HG03439 (cell line): ENCODE data around the gene DNAH2.

Source experiments
- ATAC-seq: cut with Tn5 transposase; IDR thresholded peaks from one replicate; pipeline ENCODE4 v1.9.1; 2021; ENCODE audit warnings: mild to moderate bottlenecking, moderate library complexity; ENCODE audit not compliant: unreplicated experiment

DNAH2 gene

GRCh38 chr17:7716901-7717755 is at the start of gene DNAH2:
TSS of gene DNAH2 (plus strand) at chr17:7717744. CDS start at chr17:7719735, 1,991 bp downstream.
- no peak for ATAC-seq

GRCh38 chr17:7668482-7668881 is 49.1 kb upstream of the DNAH2 start:
- no peak for ATAC-seq

- ATAC-seq: no peak
Measured at GRCh38 chr17:7673239-7673638, 44.3 kb upstream of the DNAH2 start.

GRCh38 chr17:7674934-7675333 is 42.6 kb upstream of the DNAH2 start:
- no peak for ATAC-seq

GRCh38 chr17:7676533-7676932 is 41.0 kb upstream of the DNAH2 start:
- no peak for ATAC-seq

- no peak for ATAC-seq
Measured at GRCh38 chr17:7677388-7678067, 40.0 kb upstream of the DNAH2 start.

GRCh38 chr17:7684851-7685532 is 32.6 kb upstream of the DNAH2 start:
- no peak for ATAC-seq

GRCh38 chr17:7685533-7686221 is 31.9 kb upstream of the DNAH2 start:
- ATAC-seq: peak; percentile 62

- ATAC-seq: peak; percentile 53
Measured at GRCh38 chr17:7686222-7687071, 31.1 kb upstream of the DNAH2 start.

GRCh38 chr17:7687072-7687907 is 30.3 kb upstream of the DNAH2 start, which contains the start of gene TP53:
TSS of gene TP53 (minus strand) at chr17:7687490. CDS start at chr17:7676594, 10,896 bp downstream.
- ATAC-seq: peak; percentile 45

- peak; percentile 76 for ATAC-seq
Measured at GRCh38 chr17:7687908-7688807, 29.4 kb upstream of the DNAH2 start, which contains the start of gene WRAP53. TSS of gene WRAP53 (plus strand) at chr17:7688477. CDS start at chr17:7688649, 172 bp downstream.

GRCh38 chr17:7688808-7689316 is 28.7 kb upstream of the DNAH2 start:
- no peak for ATAC-seq

GRCh38 chr17:7695586-7695985 is 22.0 kb upstream of the DNAH2 start:
- ATAC-seq: no peak

- ATAC-seq: no peak
Measured at GRCh38 chr17:7697828-7698588, 19.5 kb upstream of the DNAH2 start.

- ATAC-seq: no peak
Measured at GRCh38 chr17:7700510-7700909, 17.0 kb upstream of the DNAH2 start.

- no peak for ATAC-seq
Measured at GRCh38 chr17:7701681-7702080, 15.9 kb upstream of the DNAH2 start.

- no peak for ATAC-seq
Measured at GRCh38 chr17:7702776-7703175, 14.8 kb upstream of the DNAH2 start.
